Measurements from ENCODE around the gene AHI1.

AHI1 gene

DNA sequence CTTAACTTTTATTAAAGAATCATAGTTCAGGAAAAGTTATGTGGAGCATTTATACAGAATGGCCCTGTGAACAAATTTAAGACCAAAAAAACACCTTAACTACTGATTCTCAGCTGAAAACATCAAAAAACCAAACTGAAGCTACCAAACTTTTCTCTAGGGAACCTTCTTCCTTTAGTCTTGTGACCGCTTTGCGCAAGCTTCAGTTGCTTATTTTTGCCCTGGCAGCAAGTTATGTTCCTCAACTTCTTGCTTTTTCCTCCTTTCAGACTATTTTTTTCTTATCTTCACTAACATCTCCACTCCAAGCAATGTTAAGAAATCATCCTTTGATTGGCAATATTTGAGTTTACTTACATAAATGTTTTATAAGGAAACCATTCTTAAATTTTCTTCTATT, 216.3 kb downstream of the AHI1 start:
- H3K4me3 ChIP-seq (ENCODE audit: low read depth, low read length) = no peak overlapping the region
- no peak for DNase-seq (ENCODE audit: low read depth)

DNA sequence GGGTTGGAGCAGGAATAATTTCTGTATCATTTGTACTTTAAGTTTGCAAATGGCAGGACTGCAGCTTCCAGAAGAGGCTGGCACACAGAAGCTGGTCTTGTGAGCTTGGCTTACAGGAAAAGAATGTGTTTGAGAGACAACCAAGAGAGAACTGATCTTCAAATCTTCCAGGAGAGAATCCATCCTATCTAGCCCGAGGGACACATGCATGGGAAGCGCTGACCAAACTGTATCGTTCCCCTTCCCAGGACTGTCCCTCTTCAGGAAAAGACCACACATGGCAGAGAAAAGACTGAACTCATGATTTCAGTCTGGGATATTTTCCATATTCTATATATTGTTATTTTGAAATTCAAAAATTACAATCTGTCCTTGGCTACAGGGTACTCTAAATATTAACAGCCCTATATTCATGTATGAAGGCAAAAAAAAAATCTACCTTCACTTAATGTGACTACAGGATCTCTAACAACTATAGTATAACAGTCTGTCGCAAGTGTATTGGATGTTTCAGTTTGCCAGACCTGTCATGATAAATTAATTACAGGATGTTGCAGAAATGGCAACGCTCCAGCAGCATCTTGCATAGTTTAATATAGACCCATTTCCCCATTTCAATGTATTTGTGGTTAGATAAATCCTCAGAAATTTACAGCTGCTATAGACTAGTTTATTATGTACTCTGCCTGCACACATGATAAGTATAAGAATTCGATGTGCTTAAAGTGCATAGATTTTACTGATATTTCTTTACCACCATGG, 217.0 kb downstream of the AHI1 start:
- DNase-seq (ENCODE audit: low read depth) = peak; percentile 58
- no peak overlapping the region for H3K4me3 ChIP-seq (ENCODE audit: low read depth, low read length)

DNA sequence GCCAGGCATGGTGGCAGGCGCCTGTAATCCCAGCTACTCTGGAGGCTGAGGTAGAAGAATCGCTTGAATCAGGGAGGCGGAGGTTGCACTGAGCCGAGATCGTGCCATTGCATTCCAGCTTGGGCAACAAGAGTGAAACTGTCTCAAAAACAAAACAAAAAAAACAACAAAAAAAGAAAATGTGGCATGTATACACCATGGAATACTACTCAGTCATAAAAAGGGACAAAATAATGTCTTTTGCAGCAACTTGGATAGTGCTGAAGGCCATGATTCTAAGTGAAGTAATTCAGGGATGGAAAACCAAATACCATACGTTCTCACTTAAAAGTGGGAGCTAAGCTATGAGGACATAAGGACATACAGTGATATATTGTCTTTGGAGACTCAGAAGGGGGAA, 220.1 kb downstream of the AHI1 start:
- H3K4me3 ChIP-seq (ENCODE audit: low read depth, low read length) = no peak overlapping the region
- no peak for DNase-seq (ENCODE audit: low read depth)

DNA sequence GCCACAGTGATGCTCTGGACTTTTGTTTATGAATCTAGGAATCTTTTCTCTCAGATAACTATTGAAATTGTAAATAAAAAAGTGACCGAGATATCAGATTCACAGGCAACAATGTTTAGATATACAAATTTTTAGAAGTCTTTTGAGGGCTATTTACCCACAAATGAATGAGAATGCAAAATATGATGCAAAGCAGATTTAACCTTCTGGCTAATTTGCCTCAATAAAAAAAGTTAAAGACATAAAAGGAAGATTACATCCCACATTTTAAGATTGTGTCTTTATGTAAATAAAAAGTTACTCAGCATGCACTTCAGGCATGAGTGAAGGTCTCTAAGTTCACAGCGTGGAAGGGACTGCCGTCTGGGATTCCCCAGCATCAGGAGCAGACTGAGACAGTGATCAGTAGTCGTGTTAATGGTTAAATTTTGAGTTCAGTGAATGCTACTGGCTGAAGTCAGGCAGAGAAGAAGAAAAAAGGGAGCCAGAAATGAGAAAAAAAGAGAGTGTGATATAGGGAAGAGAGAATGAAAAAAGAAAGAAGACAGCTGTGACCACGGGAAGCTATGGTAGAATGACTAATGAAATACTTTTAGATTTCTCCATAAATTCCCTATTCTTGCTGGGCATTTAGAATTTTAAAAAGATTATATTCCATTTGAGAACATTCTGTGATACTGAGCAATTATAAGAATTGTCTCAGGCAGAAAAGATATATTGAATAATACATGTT, 222.8 kb downstream of the AHI1 start:
- no peak overlapping the region for H3K4me3 ChIP-seq (ENCODE audit: low read depth, low read length)
- no peak for DNase-seq (ENCODE audit: low read depth)

DNA sequence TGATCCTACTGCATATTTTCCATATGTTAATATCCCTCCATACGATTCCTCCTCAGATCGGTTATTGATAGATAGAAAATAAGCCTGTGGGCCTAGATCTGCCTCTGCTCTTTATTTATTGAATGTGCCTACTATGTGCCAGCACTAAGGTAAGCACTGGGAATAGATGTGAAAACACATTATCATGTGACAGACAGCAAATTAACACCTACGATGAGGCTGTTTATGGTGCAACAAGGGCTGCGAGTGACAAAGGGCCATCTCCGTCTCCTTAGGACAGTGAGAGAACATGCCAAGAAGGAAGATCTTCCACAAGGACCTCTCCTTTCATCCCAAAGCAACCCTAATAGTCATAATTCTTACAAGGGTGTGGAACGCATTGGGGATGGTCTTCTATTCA, 225.9 kb downstream of the AHI1 start:
- DNase-seq (ENCODE audit: low read depth) = no peak
- no peak overlapping the region for H3K4me3 ChIP-seq (ENCODE audit: low read depth, low read length)

DNA sequence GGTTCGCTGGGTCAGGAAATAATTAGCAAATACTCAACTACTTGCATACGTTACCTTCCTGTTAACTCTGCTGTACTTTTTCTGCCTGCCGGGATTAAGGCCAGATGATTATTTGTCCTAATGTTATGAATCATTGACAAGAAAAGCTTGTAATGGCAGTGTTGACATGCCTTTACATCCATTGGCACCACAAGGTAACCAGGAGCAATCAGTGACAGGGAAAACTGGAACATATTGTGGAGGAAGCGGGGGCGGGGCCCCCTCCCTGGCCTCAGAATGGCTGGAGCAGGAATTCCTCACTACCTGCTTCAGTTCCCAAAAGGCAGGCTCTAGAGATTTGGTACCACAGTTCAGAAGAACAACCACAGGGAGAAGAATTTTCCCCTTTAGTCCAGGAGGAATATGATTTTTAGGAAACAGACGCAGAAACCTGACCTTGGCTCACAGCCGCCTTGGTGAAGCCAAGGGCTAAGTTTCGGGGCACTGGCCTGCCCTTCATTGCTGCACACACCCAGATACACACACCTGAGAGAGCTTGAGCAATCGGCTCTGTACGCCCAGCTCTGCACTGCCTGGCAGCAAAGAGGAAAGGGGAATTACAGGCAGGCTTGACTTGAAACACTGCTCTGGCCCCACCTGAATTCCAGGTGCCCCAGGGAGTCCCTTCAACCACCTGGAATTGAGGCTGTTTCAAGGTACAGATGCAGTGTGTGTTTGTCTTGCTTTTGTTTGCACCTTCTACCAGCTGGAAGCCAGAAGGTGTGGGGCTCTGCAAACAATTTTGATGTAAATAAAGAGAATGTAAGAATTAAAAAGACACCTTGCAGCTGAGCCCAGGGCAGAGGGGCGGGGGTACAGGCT, 226.6 kb downstream of the AHI1 start:
- no peak for DNase-seq (ENCODE audit: low read depth)
- no peak overlapping the region for H3K4me3 ChIP-seq (ENCODE audit: low read depth, low read length)

DNA sequence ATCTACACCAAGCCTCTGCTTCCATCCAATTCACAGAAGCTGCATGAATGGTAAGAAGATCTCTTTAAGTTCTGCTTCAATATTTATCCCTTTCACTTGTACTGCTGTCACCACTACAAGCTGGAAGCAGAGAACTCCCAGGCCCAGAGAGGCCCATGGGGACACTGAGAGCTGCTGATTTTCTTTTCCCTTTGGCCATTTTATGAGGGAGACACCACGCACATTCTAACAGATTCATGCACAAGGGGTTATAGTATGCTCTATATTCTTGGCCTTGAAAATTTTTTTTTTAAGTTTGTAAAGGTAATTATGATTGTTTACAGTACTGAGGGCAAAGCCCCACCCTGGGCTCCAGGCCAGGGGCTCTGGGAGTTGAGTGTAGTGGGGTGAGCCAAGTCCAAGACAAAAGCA, 228.1 kb downstream of the AHI1 start:
- no peak overlapping the region for H3K4me3 ChIP-seq (ENCODE audit: low read depth, low read length)
- no peak for DNase-seq (ENCODE audit: low read depth)

DNA sequence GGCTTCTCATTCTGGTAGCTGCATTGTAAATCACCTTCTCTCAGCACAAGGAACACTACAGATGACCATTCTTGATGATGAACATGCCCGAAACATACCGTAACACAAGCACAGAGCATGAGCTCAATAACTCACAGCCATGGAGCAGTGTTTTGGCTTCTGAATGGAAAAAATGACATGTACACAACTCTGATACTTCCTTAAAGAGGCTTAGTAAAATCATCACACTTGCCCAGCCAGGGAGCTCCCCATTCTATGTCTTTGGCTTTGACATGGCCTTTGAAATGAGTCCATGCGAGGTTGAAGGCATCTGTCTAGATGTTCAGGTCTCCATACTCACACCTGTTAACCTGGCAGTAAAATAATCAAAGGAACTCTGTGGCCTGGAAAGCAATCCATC, 228.8 kb downstream of the AHI1 start:
- no peak overlapping the region for H3K4me3 ChIP-seq (ENCODE audit: low read depth, low read length)
- no peak for DNase-seq (ENCODE audit: low read depth)

DNA sequence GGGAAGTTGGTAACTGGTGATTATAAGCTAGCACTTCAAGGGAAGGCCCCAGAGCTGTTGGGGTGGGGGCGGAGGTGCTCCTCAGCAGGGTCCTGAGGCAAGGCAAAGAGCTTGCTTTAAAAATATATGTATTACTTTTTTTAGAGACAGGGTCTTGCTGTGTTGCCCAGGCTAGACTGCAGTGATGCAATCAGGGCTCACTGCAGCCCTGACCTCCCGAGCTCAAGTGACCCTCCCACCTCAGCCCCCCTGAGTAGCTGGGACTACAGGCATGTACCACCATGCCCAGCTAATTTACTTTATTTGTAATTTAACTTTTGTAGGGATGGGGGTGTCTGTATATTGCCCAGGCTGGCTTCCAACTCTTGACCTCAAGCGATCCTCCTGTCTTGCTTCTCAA, 229.3 kb downstream of the AHI1 start:
- no peak overlapping the region for H3K4me3 ChIP-seq (ENCODE audit: low read depth, low read length)
- DNase-seq (ENCODE audit: low read depth) = no peak

DNA sequence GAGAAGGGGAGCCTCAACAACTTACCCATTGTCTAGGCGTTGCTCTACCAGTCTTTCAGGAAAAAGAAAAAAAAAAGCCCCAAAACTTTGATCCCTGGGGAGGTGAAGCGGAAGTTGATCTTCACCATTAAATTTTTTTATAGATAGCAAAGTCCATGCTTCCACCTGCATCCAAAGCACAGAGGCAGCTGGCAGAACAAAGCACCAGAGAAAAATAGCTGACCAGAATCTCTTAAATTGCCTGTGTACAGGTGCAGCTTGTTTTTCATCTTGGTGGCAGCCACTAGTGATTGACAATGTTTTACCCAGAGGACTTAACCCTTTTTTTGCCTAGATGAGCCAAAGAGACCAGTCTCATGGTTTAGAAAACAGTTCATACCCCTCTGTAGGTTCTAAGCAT, 230.5 kb downstream of the AHI1 start:
- no peak overlapping the region for H3K4me3 ChIP-seq (ENCODE audit: low read depth, low read length)
- DNase-seq (ENCODE audit: low read depth) = no peak

DNA sequence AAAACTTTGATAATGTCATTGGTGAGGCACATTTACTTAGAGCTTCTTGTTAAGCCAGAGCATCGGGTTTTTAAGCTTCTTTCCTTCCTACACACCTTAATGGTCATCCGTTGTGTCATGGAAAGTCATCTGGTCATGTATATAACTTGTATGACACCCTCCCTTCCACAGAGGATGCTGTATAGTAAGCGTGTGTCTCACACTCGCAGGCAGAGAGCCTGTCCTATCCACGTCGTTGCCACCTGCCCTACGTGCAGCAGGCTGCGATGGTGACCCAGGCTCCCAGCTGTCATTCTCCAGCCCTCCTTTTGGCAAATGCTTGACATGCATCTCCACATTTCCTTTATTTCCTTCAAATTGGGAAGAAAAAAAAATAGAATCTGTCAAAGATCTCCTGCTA, 230.9 kb downstream of the AHI1 start:
- DNase-seq (ENCODE audit: low read depth) = no peak
- no peak overlapping the region for H3K4me3 ChIP-seq (ENCODE audit: low read depth, low read length)

DNA sequence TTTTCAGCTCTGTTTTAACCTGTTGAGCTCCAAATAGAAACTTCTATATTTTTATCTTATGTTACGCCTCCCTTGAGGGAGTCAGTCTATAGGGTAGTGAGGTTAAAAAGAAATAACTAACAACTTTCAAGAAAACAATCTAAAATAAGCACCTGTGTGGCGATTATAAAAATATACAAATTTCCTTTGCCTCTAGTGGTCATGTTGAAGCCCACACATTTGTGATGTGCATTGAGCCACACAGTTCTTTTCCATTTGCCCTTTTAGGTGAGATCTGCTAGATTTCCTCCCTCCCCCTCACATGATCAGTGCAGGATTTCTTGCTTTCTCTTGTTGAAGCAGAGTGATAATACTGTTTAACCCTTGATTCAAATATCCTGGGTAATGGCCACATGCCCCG, 232.3 kb downstream of the AHI1 start:
- no peak overlapping the region for H3K4me3 ChIP-seq (ENCODE audit: low read depth, low read length)
- no peak for DNase-seq (ENCODE audit: low read depth)

DNA sequence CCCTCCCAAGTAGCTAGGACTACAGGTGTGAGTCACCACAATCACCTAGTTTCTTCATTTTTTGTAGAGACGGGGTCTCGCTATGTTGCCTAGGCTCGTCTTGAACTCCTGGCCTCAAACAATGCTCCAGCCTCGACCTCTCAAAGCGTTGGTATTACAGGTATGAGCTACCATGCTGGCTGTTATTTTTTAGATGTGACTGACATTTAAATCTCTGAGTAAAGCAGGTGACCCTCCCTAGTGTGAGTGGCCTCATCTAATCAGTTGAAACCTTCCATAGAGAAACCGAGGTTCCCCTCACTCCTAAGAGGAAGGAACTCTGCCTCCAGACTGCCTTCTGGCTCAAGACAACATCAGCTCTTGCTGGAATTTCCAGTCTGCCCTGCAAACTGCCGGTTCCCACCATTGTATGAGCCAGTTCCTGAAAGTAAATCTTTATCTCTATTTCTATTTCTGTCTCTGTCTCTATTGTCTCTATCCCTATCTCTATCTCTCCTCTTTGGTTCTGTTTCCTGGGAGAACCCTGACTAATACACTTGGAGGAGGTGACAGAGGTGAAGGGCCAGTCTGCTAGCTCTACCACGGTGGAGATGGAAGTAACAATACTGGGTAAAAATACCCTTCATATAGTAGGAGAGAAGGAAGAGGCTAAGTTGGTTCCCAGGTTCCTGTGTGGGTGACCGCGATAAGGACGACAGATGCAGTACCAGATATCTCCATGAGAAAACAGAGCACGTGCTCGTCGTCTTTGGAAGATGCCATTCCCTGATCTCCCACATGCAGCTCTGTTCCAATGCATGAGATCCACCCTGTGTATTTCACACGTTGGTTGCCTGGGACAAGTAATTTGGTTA, 235.4 kb downstream of the AHI1 start:
- DNase-seq (ENCODE audit: low read depth) = no peak
- no peak overlapping the region for H3K4me3 ChIP-seq (ENCODE audit: low read depth, low read length)

DNA sequence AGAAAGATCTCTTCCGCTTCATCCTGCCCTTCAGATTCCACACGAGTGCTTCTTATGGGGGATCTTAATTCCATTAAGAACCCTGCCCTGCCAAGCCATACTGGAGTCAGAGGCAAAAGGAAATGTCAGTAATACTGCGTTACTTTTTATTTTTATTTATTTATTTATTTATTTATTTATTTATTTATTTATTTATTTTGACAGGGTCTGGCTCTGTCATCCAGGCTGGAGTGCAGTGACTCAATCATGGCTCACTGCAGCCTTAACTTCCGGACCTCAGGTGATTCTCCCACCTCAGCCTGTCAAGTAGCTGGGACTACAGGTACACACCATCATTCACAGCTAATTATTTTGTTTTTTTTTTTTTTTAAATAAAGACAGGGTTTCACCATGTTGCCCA, 236.9 kb downstream of the AHI1 start:
- no peak overlapping the region for H3K4me3 ChIP-seq (ENCODE audit: low read depth, low read length)
- no peak for DNase-seq (ENCODE audit: low read depth)

DNA sequence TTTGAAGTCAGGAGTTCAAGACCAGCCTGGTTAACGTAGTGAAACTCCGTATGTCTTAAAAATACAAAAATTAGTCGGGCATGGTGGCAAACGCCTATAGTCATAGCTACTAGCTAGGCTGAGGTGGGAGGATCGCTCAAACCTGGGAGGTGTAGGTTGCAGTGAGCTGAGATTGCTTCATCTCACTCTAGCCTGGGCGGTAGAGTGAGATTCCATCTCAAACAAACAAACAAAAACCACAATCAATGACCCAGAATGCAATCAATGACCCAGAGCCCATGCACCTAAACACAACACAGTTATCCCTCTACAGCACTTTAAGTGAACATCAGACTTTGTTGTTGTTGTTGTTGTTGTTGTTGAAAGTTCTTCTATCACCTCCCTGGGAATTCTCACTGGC, 238.6 kb downstream of the AHI1 start:
- DNase-seq (ENCODE audit: low read depth) = no peak
- no peak overlapping the region for H3K4me3 ChIP-seq (ENCODE audit: low read depth, low read length)

DNA sequence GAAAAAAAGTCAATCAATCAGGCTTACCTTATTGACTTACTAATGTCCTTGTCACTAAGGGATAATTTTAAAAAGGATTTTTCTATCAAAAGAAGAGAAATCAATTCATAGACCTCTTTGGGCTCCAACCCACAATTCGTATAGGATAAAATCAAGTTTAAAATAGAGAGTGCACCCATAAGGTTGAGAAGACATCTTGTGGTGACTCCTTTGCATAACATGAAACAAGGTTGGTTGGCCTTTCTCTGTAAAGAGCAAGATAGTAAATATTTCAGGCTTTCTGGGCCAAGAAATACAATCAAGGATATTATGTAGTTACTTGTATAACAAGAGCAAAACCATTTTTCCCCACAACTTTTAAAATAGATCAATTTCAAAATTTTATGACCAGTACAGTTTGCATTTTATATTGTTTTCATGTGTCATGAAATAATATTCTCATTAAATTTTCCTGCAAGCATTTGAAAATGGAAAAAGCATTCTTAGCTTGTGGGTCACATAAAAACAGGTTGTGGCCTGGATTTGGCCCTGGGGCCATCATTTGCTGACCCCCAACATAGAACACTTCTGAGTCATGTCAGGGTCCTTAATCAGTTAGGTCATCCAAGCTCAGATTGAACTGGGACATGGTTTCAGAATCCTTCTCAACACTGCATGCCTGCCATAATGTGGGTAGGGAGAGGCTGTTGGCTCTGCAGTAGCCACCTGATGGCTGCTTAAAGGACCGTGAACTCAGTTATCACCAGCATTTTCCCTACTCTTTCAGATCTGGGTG, 239.7 kb downstream of the AHI1 start:
- no peak for DNase-seq (ENCODE audit: low read depth)
- no peak overlapping the region for H3K4me3 ChIP-seq (ENCODE audit: low read depth, low read length)

DNA sequence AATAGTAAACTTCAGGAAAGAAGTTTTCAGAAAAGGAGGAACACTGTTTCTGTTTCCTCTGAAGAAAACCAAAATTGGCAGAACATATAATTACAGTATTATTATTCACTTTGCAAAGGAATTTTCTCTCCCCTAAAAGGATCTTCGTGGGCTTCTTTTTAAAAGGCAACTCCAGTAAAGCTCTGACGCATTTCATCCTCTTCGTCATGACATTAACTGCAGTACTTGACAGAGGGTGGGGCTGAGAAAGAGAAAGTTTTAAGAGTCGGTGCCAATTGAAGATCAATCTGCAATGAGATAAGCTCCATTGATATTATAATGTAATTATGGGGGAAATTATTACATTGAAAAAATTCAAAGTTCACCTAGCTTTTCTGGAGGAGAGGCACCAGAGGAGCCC, 240.7 kb downstream of the AHI1 start:
- DNase-seq (ENCODE audit: low read depth) = no peak
- no peak overlapping the region for H3K4me3 ChIP-seq (ENCODE audit: low read depth, low read length)

DNA sequence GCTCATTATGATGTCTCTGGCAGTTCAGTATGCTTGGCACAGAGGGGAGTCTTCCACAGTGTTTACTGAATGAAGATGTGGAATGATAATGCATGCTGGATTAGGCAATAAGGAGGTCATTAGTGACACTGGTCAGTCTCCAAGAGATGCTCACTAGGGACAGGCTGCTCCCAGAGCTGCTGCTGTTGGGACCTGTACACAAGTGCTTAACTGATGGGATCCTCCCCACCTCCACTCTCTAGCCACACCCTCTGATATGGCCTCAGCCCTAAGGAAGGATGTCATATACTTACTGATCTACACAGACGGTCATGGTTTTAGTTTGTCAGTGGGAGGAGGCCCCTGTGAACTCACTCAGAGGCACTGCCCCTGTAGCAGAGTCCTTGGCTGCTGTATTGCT, 243.1 kb downstream of the AHI1 start:
- no peak overlapping the region for H3K4me3 ChIP-seq (ENCODE audit: low read depth, low read length)

More for the DNA sequence above, 243.1 kb downstream of the AHI1 start:
- no peak for DNase-seq (ENCODE audit: low read depth)
